ENCODE measurements around the gene SAMSN1.

DNA sequence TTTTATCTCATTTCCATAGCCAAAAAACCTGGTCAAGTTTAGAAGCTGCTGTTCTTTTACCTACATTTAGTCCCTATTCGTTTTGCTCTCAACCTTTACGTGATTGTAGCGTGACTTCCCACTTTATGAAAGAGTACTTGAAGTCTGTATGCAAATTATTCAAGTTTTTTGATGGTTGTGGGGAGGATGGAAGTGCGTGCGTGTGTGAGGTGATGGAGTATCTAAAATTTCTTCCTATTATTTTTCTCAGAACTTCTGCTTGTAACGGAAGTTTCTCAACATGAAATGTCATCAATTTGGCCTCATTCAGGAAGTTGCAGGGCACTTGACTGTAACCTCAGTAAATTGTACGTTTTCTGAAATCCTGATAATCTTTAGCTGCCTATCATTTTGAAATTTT, 64.0 kb downstream of the SAMSN1 start:
- TF ChIP-seq, protein P1, sequence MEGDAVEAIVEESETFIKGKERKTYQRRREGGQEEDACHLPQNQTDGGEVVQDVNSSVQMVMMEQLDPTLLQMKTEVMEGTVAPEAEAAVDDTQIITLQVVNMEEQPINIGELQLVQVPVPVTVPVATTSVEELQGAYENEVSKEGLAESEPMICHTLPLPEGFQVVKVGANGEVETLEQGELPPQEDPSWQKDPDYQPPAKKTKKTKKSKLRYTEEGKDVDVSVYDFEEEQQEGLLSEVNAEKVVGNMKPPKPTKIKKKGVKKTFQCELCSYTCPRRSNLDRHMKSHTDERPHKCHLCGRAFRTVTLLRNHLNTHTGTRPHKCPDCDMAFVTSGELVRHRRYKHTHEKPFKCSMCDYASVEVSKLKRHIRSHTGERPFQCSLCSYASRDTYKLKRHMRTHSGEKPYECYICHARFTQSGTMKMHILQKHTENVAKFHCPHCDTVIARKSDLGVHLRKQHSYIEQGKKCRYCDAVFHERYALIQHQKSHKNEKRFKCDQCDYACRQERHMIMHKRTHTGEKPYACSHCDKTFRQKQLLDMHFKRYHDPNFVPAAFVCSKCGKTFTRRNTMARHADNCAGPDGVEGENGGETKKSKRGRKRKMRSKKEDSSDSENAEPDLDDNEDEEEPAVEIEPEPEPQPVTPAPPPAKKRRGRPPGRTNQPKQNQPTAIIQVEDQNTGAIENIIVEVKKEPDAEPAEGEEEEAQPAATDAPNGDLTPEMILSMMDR (IDR thresholded peaks at IDR 0.05 in 4 of 5, conservative IDR thresholded peaks at IDR 0.05 in 1 of 5): no peak
- no peak for TF ChIP-seq POLR2A (IDR thresholded peaks at IDR 0.05)
